T-helper 1 cell treated with Interleukin-12 subunit alpha and Interleukin-12 subunit beta and Interleukin-4 antibody, amounts not matched to agents 30 μg/mL and 1 μg/mL, for 36 hours (primary cell): Measurements from ENCODE around the gene SLC4A1AP.

ENCODE experiments used
- H3K27ac Mint-ChIP-seq: one replicate; pipeline ENCODE4 v1.8.0; 2021; ENCODE audit warnings: mild to moderate bottlenecking, mixed read lengths
- H3K27me3 Mint-ChIP-seq: one replicate; pipeline ENCODE4 v1.8.0; 2021; ENCODE audit warnings: low read depth, mixed read lengths
- H3K36me3 Mint-ChIP-seq: one replicate; pipeline ENCODE4 v1.8.0; 2021; ENCODE audit warnings: low read depth, mixed read lengths
- H3K4me1 Mint-ChIP-seq: one replicate; pipeline ENCODE4 v1.8.0; 2021; ENCODE audit warnings: low read depth, mixed read lengths
- H3K4me3 Mint-ChIP-seq: one replicate; pipeline ENCODE4 v1.8.0; 2021; ENCODE audit warnings: mild to moderate bottlenecking, moderate library complexity, mixed read lengths
- H3K9me3 Mint-ChIP-seq: one replicate; pipeline ENCODE4 v1.8.0; 2021; ENCODE audit warnings: mixed read lengths

Gene SLC4A1AP

GRCh38 chr2:27704342-27704876 is 40.7 kb downstream of the SLC4A1AP start:
- H3K27me3 Mint-ChIP-seq: peaks cover 4% of the 10 kb centered on the region
- H3K4me1 Mint-ChIP-seq: peaks cover 19% of the 10 kb centered on the region
- H3K9me3 Mint-ChIP-seq: no peaks in the 10 kb centered on the region
- H3K36me3 Mint-ChIP-seq: no peaks in the 10 kb centered on the region
- H3K4me3 Mint-ChIP-seq: no peak overlapping the region
- H3K27ac Mint-ChIP-seq: no peak overlapping the region

- Mint-ChIP-seq H3K4me1 (peaks cover 22% of the 10 kb centered on the region), H3K36me3 (no peaks in the 10 kb centered on the region), H3K27me3 (peaks cover 4% of the 10 kb centered on the region), H3K4me3 (no peak overlapping the region), H3K9me3 (no peaks in the 10 kb centered on the region), H3K27ac (no peak overlapping the region)
These were observed 42.3 kb downstream of the SLC4A1AP start for GRCh38 chr2:27705851-27706622.

DNA sequence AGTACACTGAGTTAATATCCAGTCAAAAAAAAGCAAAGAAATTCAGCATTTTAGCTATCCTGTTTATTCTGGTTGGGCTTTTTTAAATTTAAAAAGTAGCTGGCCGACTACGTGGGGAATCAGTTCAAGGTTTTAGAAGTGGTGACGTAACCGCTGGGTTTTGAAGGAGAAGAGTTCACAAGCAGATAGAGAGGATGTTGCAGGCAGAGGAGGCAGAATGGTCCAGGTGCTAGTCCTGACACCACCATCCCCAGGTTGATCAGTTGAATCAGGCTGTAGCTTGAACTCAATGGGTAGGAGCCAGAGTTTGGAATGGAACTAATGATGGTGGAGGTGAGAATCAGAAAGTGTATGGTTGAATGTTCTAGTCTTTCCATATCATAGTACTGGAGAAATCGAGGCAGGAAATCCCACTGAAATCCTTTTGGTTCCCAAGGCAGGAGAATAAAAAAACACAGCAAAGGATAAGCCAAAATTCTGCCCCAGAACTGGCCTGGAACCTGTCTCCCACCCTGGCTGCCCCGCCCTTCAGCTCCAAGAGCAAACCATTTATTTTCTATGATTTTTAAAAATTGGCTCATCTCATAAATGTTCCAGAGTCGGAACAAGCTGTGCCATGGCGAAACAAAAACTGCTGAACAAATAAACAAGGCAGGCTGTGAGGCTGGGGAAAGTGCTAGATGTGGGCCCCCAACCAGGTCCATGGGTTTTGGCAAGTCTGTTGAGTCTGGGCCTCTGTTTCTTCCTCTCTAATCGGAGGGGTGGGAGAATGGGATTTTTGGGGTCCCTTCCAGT is 44.0 kb downstream of the SLC4A1AP start:
- H3K27ac Mint-ChIP-seq: no peak overlapping the region
- peaks cover 4% of the 10 kb centered on the region for H3K27me3 Mint-ChIP-seq
- no peak overlapping the region for H3K4me3 Mint-ChIP-seq
- H3K36me3 Mint-ChIP-seq: no peaks in the 10 kb centered on the region
- H3K9me3 Mint-ChIP-seq: no peaks in the 10 kb centered on the region
- peaks cover 33% of the 10 kb centered on the region for H3K4me1 Mint-ChIP-seq

DNA sequence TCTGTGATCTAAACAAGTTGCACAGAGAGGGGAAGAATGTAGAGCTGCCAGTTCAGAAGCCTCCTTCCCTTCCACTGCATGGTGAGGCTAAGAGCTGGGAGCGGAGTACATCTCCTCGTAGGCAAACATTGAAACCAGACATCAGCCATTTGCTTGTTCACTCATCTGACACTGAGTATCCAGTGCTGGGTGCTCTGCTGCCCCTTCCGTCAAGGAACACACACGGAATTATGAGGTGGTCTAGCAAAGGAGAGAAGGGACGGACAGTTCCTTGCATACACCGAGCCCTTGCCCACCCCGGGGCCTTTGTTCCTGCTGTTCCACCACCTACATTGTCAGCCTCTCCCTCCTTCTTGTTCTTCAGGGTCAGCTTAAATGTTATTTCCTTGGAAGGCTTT is 44.6 kb downstream of the SLC4A1AP start:
- no peak overlapping the region for H3K4me3 Mint-ChIP-seq
- H3K9me3 Mint-ChIP-seq: no peaks in the 10 kb centered on the region
- H3K36me3 Mint-ChIP-seq: no peaks in the 10 kb centered on the region
- peaks cover 4% of the 10 kb centered on the region for H3K27me3 Mint-ChIP-seq
- peaks cover 33% of the 10 kb centered on the region for H3K4me1 Mint-ChIP-seq
- H3K27ac Mint-ChIP-seq: no peak overlapping the region

DNA sequence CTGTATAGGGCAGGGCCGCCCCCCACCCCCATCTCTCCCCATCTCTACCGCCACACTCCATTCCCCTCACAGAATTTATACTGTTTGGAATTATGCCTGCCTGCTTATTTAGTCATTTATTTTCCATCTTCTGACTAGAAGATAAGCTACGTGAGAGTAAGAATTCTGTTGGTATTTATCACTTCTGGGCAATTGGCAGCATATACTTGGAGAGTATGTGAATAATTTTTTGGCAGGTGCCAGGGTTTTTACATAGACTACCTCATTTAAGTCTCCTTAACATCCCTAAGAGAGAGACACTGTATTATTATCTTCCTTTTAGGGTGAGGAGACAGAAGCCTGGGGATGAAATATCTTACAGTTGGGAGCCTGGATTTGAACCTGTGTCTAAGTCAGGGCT is 45.0 kb downstream of the SLC4A1AP start:
- Mint-ChIP-seq H3K27me3 (peaks cover 4% of the 10 kb centered on the region), H3K36me3 (no peaks in the 10 kb centered on the region), H3K9me3 (no peaks in the 10 kb centered on the region), H3K4me3 (no peak overlapping the region), H3K4me1 (peaks cover 31% of the 10 kb centered on the region), H3K27ac (no peak overlapping the region)

DNA sequence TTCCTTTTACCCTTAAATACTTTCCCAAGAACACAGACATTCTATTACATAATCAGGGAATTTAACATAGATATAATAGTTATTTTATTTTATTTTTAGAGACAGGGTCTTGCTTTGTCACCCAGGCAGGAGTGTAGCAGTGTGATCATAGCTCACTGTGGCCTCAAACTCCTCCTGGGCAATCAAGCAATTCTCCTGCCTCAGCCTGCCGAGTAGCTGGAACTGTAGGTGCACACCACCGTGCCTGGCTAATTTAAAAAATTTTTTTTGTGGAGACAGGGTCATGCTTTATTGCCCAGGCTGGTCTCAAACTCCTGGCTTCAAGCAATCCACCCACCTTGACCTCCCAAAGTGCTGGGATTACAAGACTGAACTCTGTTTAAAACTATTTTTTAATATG is 45.6 kb downstream of the SLC4A1AP start:
- Mint-ChIP-seq H3K36me3 (no peaks in the 10 kb centered on the region), H3K4me1 (peaks cover 28% of the 10 kb centered on the region), H3K9me3 (no peaks in the 10 kb centered on the region), H3K27ac (no peak overlapping the region), H3K4me3 (no peak overlapping the region), H3K27me3 (peaks cover 4% of the 10 kb centered on the region)

DNA sequence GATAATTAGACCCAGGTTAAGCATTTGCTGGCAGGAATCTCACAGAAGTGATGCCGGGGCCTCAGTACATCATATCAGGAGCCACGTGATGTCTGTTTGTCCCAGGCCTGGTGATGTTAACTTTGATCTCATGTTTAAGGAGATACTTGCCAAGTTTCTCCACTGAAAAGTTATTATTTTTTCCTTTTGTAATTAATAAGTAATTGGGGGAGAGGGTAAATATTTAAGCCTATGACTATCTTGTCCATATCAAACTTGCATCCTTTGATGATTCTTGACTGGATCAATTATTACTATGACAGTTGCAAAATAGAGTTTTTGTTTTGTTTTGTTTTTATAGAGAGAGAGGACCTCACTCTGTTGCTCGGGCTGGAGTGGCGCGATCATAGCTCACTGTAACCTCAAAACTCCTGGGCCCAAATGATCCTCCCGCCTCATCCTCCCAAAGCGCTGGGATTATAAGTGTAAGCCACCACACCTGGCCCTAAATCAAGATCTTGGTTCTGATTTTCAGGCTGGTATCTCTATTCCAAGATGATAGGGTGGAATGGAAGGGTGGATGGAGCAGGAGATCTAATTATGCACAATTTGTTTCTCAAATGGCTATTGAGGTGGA is 46.4 kb downstream of the SLC4A1AP start:
- Mint-ChIP-seq H3K9me3 (no peaks in the 10 kb centered on the region), H3K4me3 (no peak overlapping the region), H3K4me1 (peaks cover 27% of the 10 kb centered on the region), H3K36me3 (no peaks in the 10 kb centered on the region), H3K27ac (no peak overlapping the region), H3K27me3 (peaks cover 8% of the 10 kb centered on the region)

GRCh38 chr2:27710640-27711430 is 47.1 kb downstream of the SLC4A1AP start:
- peaks cover 8% of the 10 kb centered on the region for H3K27me3 Mint-ChIP-seq
- H3K4me1 Mint-ChIP-seq: peaks cover 24% of the 10 kb centered on the region
- no peak overlapping the region for H3K27ac Mint-ChIP-seq
- H3K4me3 Mint-ChIP-seq: no peak overlapping the region
- H3K36me3 Mint-ChIP-seq: no peaks in the 10 kb centered on the region
- no peaks in the 10 kb centered on the region for H3K9me3 Mint-ChIP-seq

GRCh38 chr2:27711804-27712203 is 48.1 kb downstream of the SLC4A1AP start:
- H3K27ac Mint-ChIP-seq: no peak overlapping the region
- H3K4me1 Mint-ChIP-seq: peaks cover 26% of the 10 kb centered on the region
- H3K36me3 Mint-ChIP-seq: no peaks in the 10 kb centered on the region
- no peaks in the 10 kb centered on the region for H3K9me3 Mint-ChIP-seq
- H3K4me3 Mint-ChIP-seq: no peak overlapping the region
- H3K27me3 Mint-ChIP-seq: peaks cover 12% of the 10 kb centered on the region

DNA sequence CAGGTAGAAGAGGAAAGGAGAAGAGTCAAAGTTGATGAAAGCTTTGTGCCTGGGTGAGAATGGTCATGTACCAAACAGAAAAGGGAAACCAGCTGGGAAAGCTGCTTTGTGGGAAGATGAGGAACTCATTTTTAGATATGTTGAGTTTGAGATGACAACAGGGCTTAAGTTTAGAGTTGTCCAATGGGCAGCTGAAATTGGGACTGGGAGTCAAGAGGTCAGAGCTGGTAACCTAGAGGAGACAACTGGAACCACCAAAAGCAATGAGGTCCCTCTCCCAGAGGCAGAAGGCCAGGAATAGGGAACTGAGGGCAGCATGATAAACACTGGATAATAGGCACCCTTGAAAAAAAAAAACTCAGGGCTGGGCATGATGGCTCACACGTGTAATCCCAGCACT is 48.8 kb downstream of the SLC4A1AP start:
- no peak overlapping the region for H3K27ac Mint-ChIP-seq
- no peak overlapping the region for H3K4me3 Mint-ChIP-seq
- peaks cover 14% of the 10 kb centered on the region for H3K27me3 Mint-ChIP-seq
- no peaks in the 10 kb centered on the region for H3K9me3 Mint-ChIP-seq
- H3K4me1 Mint-ChIP-seq: peaks cover 29% of the 10 kb centered on the region
- no peaks in the 10 kb centered on the region for H3K36me3 Mint-ChIP-seq

GRCh38 chr2:27713201-27713600 is 49.5 kb downstream of the SLC4A1AP start:
- Mint-ChIP-seq H3K27ac (no peak overlapping the region), H3K9me3 (no peaks in the 10 kb centered on the region), H3K4me1 (peaks cover 30% of the 10 kb centered on the region)

DNA sequence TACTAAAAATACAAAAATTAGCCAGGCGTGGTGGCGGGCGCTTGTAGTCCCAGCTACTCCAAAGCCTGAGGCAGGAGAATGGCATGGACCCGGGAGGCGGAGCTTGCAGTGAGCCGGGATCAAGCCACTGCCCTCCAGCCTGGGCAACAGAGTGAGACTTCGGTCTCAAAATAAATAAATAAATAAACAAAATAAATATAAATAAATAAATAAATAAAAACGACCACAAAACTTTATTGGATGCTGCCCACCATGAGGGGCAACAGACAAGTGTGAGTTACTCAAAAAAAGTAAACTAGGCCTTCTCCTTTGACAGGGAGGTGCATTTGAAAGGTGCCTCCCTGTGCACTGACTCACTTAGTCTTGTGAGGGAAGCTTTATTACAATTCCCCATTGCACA is 50.4 kb downstream of the SLC4A1AP start:
- Mint-ChIP-seq H3K9me3 (no peaks in the 10 kb centered on the region), H3K27me3 (peaks cover 13% of the 10 kb centered on the region), H3K27ac (no peak overlapping the region), H3K36me3 (no peaks in the 10 kb centered on the region), H3K4me3 (peak overlapping the region; percentile 67), H3K4me1 (peaks cover 30% of the 10 kb centered on the region)

More at GRCh38 chr2:27713201-27713600, 49.5 kb downstream of the SLC4A1AP start:
- H3K4me3 Mint-ChIP-seq: no peak overlapping the region
- no peaks in the 10 kb centered on the region for H3K36me3 Mint-ChIP-seq
- H3K27me3 Mint-ChIP-seq: peaks cover 13% of the 10 kb centered on the region

GRCh38 chr2:27714851-27715291 is 51.2 kb downstream of the SLC4A1AP start:
- Mint-ChIP-seq H3K27me3 (peaks cover 13% of the 10 kb centered on the region), H3K4me1 (peaks cover 31% of the 10 kb centered on the region), H3K36me3 (no peaks in the 10 kb centered on the region), H3K27ac (no peak overlapping the region), H3K4me3 (peak overlapping the region; percentile 67), H3K9me3 (no peaks in the 10 kb centered on the region)
